ENCODE data around the gene GPRC5C. TPM values are rescaled to one million over a fixed set of nuclear protein-coding genes. Genes with fewer than 3 reads are reported as not detected.
A peak's percentile ranks its signal among the peaks of the same experiment; 100 is the strongest.

The GPRC5C gene
- total and polyA plus RNA-seq, 2 of the 8 experiments (the other 6 are each of a cell fraction or from before 2014, with no cell fraction given): 18.3 to 55.8 TPM

- Histone ChIP-seq H3K23ac (ENCODE audit: insufficient read length) (no peak overlapping the region), H2BK120ac (replicated peaks; ENCODE audit: low read depth, low read length) (no peak overlapping the region), H2AK5ac (ENCODE audit: low read depth, low read length) (0 out of 2 replicates have a peak overlapping the region, but pooled peaks have one; percentile 53), H2BK5ac (ENCODE audit: low read depth, low read length) (no peak overlapping the region), H2AFZ (ENCODE audit: low read length) (no peak overlapping the region), H4K5ac (ENCODE audit: insufficient read length, low read depth, low read length) (no peak overlapping the region), H4K91ac (replicated peaks; ENCODE audit: insufficient read length, low read length) (no peak overlapping the region), H3K23me2 (ENCODE audit: low read depth, low read length) (peaks cover 14% of the 10 kb centered on the region), H2BK12ac (ENCODE audit: low read depth, low read length) (peak overlapping the region; percentile 92; the same call in 1 of the 2 replicates), H2BK15ac (ENCODE audit: low read length) (peak overlapping the region; percentile 92; the same call in 1 of the 2 replicates), H3K56ac (replicated peaks; ENCODE audit: insufficient read length, low read depth, low read length) (no peak overlapping the region), H3K9ac (replicated peaks in 1 of 4; ENCODE audit: extremely low read depth in 1 of 4, low read depth in 3 of 4, low read length in 3 of 4) (no peak overlapping the region), H3K4me1 (replicated peaks in 1 of 4; ENCODE audit: control insufficient read depth in 3 of 4, insufficient read depth in 4 of 4, low read length in 3 of 4) (peaks cover 5 to 30% (median 23%) of the 10 kb centered on the region in 4 experiments), H3K79me1 (ENCODE audit: low read depth, low read length) (no peaks in the 10 kb centered on the region), H3K14ac (ENCODE audit: insufficient read length) (no peak overlapping the region), H3K9me3 (ENCODE audit: insufficient read depth in 2 of 2, low read depth in 1 of 2, low read length in 1 of 2) (no peaks in the 10 kb centered on the region), H3K4ac (replicated peaks; ENCODE audit: insufficient read length, low read depth, low read length) (no peak overlapping the region), H4K8ac (ENCODE audit: extremely low read depth, insufficient read depth, low read length) (peak overlapping the region; percentile 72), H3K79me2 (ENCODE audit: control insufficient read depth in 1 of 2, insufficient read depth in 2 of 2, low read length in 2 of 2) (no peaks in the 10 kb centered on the region), H3K18ac (ENCODE audit: extremely low read depth, low read length) (peak overlapping the region; percentile 83), H4K20me1 (replicated peaks in 1 of 2; ENCODE audit: control insufficient read depth in 1 of 2, insufficient read depth in 2 of 2, low read length in 2 of 2) (no peaks in the 10 kb centered on the region), H2BK20ac (ENCODE audit: low read length) (0 out of 2 replicates have a peak overlapping the region, but pooled peaks have one; percentile 32), H3K4me2 (ENCODE audit: insufficient read depth in 1 of 2, low read depth in 2 of 2, low read length in 2 of 2) (peak overlapping the region in 1 of 2 experiments; percentile 7; a peak in 1 of 4 replicates), H3K27me3 (replicated peaks in 1 of 4; ENCODE audit: control insufficient read depth in 3 of 4, extremely low read depth in 1 of 4, insufficient read depth in 3 of 4, low read length in 3 of 4) (peaks cover 0 to 12% (median 7%) of the 10 kb centered on the region in 4 experiments; a peak in 5 of 7 replicates), H3K4me3 (ENCODE audit: extremely low read depth in 1 of 4, insufficient read depth in 2 of 4, low read depth in 3 of 4, low read length in 4 of 4) (no peak overlapping the region), H3K27ac (ENCODE audit: low read depth, low read length) (no peak overlapping the region), H3K36me3 (ENCODE audit: control insufficient read depth in 2 of 4, insufficient read depth in 4 of 4, low read length in 3 of 4) (no peaks in the 10 kb centered on the region)
- no peak for FAIRE-seq
- POLR2A ChIA-PET (ENCODE audit: partially characterized antibody): interaction anchor here (1.8 kb wide), 1 partner anchor 65 kb away, joined by 4 read pairs; the partner anchor contains the start of gene BTBD17
- WGBS, 2 experiments (ENCODE audit: extremely low coverage in 1 of 2, insufficient coverage in 1 of 2, insufficient read length in 1 of 2, insufficient replicate concordance in 2 of 2, low coverage in 1 of 2, low lambda C conversion rate in 2 of 2, missing lambda C conversion rate in 1 of 2): 90% methylated on average over 9 of the region's 9 CpGs; no CpG with 5 or more reads in 1 of the 2 experiments
- CTCF ChIA-PET (ENCODE audit: partially characterized antibody): no interaction called here
- no peak for DNase-seq (ENCODE audit: low read depth in 1 of 2, low spot score in 2 of 2)
- TF ChIP-seq CREB1 (IDR thresholded peaks at IDR 0.05): no peak
These were observed 5.3 kb upstream of the GPRC5C start for GRCh38 chr17:74426551-74427047.
